GM18519 (cell line): ENCODE data around the gene PSMB7.

Source experiments
- ATAC-seq: cut with Tn5 transposase; IDR thresholded peaks from one replicate; pipeline ENCODE4 v1.9.1; 2021; ENCODE audit warnings: mild to moderate bottlenecking, moderate library complexity; ENCODE audit not compliant: unreplicated experiment, low FRiP score

PSMB7 gene

DNA sequence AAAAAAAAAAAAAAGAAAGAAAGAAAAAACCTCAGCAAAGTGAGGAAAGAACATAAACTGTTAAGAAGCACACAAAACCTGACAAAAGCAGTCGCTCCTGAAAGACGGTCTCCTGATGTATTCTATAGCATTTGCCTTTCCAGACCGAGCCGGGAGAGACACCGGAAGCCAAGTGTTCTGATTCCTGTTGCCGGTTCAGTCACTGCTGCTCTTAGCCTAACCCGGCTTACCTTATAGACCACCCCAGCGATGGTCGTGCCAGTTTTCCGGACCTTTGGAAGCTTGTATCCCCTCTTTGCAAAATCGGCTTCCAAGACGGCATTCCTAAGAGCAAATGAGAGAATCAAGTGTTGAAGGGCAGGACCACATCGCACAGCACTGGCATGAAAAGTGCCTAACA, 630 bp downstream of the PSMB7 start:
- ATAC-seq, result no peak

DNA sequence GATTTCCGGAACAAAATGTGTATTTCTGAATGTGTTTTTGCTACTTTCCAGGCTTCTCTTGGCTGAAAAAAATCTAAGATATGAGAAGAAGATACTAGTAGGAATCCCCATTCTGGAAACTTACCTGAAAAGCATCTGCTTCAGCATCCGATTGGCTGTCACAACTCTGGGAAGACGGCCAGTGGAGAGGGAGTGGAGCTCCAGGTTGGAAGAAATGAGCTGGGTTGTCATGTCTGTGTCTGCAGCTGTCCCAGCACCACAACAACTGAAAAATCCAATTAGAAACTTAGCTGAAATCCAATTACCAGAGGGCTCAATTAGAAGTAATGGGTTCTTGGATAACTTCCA, 3.0 kb downstream of the PSMB7 start:
- ATAC-seq, result no peak

DNA sequence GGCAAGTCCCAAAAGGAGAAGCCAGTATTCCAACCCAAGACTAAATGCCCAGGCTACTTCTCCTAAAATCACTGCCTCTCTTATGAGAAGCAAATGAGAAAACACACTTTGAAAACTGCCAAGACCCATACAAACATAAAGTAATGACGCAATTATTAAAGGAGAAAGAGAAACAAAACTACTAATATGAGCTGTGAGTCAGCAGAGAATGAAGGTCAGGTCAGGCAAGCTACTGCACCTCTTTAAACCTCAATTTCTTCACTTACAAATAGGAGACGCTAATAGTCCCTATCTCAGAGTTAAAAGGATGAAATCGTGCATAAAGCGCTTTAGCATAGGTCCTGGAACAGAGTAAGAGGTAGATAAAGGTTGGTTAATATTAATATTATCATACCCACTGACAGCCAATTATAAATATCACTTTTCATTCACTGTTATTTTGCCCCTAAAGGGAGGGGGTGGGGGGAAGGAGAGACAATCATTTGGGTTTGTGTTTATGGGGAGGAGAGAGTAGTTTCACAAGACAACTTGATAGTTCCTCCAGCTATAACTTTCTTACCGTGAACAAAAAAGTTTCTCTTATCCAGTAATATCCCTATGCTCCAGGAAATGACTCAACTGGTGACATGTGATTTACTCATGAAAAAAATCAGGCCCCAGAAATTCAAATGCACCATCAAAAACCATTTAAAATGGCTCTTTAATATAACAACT, 3.6 kb downstream of the PSMB7 start:
- no peak for ATAC-seq

DNA sequence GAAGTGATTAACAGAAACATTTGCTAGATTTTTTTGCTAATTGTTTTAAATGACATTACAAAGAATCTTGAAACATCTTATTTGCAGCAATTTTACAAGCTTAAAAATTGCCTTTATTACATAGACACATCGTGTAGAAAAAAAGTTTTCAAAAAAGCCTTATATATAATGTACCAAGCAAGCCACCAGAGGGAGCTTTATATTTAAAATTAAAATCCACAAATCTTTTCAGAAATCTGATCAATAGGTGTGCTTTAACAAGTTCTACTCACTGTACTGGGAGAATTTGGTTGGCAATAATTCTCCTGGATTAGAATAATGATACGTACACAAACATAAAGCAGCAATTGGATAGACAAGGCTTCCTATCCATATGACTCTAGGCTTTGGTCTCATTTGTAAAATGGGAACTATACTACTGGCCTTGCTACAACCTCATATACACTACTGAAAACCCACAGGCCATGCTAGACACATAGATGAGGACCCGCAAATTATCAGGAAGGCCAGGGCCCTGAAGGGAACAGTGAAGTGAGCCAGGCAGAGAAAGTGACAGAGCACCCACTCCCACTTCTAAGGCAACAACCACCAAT, 4.8 kb downstream of the PSMB7 start:
- no peak for ATAC-seq

DNA sequence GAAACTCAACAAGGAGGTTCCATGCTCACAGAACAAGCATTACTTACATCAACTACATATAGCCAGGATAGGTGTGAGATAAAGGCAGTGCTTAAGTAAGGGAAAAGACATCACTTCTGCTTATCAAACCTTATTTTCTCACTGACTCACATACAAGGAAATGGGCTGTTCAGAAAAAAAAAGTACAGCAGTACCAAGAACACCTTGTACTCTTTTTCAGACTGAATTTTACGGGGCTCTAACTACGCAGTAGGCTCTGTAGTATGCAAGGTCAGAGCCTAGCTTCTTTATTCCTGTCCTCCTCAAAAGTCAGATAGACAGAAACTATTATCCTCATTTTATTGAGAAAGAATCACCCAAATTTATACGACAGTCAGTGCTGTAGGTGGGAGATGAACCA, 5.8 kb downstream of the PSMB7 start:
- no peak for ATAC-seq

DNA sequence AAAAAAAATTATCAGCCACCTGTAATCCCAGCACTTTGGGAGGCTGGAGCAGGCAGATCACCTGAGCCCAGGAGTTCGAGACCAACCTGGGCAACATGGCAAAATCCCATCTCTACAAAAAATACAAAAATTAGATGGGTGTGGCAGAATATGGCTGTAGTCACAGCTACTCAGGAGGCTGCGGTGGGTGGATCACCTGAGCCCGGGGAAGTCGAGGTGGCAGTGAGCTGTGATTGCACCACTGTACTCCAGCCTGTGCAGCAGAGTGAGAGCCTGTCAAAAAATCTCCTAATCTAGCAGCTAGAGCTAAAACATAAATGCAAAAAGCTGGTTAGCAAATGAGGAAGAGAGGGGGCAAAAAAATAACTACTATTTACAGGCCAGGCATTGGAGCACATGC, 12.0 kb downstream of the PSMB7 start:
- no peak for ATAC-seq

DNA sequence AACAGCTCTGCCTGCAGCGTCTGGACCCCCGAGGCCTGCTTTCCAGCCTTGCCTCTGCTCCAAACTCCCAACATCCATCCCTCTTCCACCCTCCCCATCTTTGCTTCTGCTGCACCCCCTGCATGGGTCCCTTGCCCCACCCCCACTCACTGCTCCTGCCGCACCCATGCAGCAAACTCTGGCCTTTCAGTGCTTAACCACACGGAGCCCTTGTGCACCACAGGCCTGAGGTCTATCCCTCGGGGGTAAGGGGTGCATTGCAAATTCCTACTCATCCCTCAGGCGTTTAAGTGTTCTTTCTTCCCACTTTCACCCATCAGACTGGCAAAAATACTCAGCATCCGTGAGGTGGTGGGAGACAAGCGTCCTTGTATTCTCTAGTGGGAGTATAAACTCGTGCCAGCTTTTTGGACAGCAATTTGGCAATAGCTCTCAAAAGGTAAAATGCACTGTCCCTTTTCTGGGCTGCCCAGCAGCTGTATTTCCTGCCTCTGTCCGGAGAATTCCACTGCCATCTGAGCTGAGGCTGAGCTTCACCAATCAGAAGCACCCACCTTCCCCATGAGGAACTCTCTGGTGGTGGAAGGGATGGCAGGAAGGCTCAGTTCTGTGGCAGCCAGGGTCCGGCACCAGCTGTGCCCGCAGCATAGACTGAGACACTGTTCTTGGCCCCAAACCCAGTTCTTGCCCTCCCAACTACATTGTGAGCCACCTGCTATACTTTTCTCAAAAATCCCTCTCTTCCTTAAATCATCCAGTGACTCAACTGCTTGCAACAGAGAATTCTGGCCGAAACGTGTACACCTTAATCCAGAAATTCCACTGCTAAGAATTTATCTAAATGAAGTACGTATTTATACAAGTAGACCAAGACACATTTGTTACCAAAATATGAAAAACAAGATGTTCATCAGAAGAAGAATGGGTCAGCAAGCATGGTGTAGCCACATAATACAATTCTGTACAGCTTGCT, 15.0 kb downstream of the PSMB7 start:
- no peak for ATAC-seq

DNA sequence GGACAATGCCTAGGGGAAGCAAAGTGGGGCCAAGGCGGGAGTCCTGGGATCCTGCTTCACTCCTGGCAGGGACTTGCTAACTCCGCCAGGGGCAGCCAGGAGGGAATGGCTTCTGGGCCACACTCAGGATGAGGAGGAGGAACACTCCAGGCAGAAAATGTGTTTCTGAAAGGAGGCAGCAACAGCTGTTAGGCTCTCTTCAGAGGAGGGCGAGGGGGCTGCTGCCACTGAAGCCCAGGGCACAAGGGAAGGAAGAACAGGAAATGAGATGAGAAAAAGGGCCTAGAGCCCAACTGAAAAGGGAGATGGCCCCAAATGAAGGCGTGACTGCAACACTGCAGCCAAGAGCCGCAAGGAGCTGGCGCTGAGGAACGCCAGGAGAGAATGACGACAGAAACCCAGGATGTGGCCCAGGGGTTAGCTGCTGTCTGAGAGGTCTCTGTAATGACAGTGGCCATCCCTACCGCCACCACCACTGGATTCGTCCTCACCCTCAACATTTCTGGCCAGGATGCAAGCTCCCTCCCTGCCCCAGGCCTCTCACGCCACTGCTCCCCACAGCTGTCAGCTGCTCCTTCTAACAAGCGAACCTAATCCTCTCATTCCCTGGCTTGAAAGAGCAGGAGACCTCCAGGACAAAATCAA, 15.8 kb downstream of the PSMB7 start:
- ATAC-seq, result no peak

DNA sequence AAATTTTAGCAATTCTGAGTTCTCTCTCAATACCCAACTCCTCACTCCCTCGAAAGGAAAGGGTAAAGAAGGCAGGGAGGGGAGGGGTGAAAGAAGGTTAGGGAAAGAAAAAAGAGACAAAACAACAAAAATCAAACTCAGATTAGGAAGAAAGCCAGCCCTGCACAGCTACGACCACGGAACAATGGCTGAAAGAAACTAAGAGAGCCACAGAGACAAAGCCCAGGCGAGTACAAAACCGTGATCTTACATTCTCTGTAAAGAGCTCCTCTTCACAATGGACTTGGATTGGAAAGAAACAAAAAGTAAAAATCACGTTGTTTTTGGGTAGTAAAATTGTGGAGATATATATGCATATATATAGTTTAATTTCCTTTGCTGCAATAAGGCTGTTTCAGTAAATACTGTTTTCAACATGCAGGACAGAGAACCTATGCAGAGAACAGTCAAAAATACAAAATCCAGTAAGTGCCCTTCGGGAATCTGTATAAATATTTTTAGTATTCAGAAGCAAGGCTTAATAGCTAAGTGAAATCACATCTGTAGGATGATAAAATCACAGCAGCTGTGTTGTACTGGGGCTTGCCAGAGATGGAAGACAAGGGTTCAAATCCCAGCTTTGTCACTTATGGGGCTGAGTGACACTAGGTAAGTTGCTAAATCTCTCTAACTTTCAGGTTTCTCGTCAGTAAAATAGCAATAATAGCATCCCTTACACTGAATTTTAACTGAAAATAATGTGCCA, 16.9 kb downstream of the PSMB7 start:
- no peak for ATAC-seq

DNA sequence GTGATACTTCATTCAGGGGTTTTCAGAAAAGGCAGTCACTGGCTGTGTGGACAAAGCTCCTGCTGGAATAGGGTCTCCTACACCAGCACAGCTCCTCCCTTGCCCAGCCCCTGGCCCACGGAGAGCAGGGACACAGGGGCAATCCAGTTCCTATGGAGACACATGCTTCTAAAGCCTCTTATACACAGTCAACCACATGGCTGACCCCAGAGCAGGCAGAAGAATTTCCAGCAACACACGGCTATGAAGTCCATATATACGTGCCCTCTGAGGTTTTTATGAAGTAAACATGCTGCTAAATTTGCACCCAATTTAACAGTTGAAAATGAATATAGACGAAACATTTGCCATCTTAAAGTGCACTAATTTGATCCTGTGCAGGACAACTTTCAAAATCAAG, 19.4 kb downstream of the PSMB7 start:
- ATAC-seq, result no peak

DNA sequence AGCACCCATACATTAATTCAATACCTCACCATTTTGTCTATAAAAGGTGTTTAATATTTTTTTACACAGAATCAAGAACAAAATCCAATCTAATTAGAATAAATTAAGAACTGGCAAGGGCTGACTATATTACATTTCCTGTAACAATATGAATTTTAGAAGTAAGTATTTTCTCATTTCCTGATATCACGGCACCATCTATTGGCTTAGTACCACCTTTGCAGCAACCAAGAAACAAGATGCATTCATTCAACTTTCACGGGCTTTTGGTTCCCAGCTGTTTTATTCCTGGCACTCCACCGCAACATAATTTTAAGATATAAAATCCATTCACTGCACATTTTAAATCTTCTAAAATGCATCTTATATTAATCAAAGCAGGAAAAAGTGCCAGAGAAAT, 20.6 kb downstream of the PSMB7 start:
- no peak for ATAC-seq

DNA sequence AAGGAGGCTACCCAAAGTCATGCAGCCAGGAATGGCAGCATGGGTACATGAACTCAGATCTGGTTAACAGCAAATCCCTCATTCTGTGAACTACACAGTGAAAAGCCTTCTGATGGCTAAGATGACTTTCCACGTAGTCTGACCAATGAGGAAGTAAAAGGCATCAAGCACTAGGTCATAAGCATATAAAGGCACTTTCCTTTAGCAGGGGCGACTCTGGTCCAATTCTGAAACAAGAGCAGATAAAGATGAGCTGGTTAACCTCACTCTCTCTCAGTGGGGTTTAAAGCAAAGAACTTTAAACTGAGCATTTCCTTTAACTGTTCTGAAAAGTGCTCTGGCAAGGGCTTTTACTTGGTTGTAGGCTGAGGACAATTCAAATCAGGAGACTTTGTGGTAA, 21.1 kb downstream of the PSMB7 start:
- ATAC-seq, result no peak

DNA sequence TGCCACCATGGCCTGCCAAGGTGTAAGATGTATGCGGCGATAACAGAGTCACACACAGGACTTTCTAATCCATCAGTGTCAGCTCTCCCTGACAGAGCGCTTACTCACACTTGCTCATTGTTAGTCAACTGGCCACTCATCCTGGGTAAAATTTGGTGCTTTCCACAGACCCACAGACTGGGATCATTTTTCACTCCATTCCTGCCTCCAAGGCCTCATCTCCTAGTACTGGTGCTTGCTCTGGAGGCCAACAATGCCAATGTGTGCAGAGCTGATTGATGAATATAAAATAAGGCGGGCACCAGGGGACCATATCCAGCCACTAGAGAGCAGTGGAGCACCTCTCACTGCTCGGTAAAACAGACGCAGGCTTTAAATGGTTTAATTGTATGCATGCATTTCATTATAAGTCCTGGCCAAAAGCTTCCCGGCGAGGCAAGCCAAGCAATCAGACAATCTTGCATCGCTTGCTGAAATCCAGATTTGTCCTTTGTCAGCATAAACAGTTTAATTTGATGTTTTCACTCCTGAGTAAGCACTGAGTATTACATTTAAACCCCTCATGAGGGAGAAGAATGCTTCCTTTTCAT, 22.3 kb downstream of the PSMB7 start:
- ATAC-seq, result no peak

DNA sequence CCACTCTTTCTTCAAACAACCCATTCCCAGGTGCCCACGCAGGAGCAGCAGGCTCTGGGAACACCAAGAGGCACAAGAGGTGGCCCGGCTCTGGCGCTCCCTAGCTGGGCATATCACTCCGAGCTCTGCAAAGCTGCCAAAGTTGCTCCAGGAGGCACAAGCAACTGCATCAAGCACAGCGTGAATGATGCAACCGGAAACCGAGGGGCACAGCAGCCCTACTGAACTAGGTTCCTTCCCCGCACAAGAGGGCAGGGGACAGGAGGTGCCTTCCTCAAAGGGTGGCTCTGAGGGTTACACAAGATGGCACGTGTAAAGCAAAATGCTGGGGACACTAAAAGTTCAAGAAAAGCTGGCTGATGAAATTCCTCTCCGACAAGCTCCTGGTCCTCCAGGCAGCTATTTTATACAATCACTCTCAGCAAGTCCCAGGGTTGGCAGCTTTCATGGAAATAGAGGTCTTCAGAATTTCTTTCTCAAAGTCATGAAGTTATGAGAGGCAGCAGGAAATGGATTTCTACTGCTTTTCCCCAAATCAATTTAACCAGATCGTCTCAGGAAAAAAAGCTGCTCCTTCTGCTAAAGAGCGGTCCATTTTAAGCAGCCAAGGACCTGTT, 22.9 kb downstream of the PSMB7 start:
- ATAC-seq, result no peak

DNA sequence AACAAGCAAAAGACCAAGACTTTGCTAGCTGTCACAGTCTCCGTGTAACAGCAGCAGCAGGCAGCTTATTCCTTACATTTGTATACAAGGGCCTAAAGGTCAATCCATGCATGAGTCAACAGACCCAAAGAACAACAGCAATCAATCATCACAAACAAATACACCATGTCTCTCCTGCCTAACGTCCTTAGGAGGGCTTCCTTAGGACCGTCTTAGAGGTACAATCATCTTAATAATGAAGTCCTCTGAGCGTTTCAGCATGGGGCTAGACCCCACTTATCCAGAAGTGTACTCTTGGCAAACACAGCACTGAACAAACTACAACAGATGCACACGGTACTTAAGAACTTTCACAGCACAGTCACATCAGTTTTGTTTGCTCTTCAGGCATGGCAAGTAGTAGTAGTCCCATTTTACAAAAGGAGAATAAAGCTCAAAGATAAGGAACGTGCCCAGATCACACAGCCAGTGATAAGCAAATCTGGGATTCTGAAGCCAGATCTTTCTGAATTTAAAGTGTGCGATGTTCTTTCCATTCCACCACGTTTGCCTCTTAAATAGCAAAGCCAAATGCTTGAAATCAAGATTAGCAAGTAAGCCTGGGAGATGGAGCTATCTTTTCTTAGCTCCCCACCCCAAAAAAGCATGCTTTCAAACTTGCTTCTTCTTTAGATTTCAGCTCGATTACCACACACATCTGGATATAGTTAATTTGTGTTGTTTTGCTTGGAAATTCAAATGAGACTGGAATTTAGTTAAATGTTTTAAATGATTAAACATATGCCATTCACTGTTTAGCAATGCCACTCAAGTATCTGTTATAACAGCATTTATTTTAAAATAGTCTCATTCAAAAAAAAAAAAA, 24.2 kb downstream of the PSMB7 start:
- ATAC-seq, result no peak

DNA sequence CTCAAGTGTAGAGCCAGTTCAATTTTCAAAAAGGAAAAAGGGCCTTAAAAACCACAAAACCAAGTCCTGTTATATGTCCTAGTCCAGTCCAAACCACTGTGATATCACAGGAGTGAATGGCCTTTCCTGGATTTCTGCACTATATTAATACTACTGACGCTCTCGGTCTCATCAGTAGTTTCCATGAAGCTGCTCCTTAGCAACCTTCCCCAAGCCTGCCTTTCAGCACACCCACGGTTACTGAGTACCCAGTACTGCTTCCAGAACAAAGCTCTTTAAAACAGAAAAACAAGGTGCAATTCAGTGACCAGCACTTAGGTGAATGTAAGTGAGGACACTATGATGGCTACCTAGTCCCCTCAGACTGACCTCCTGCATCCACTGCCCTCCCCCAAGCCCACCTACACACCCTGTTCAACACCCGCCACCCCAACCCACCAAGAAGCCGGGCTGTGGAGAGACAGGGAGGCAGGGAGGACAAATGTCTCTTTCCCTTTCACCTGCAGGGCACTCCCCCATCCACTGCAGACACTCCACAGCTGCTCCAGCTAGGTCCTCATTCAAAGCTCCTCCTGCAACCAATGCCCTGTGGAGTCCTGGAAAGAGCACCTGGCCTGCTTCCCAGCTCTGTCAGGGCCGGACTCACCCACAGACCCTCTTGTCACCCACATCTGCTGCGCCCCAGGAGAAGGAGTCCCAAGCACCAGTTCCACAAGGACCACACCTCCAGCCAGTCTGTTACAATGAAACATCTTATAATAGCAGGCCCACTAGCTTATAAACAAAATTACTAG, 25.9 kb downstream of the PSMB7 start:
- ATAC-seq, result no peak

DNA sequence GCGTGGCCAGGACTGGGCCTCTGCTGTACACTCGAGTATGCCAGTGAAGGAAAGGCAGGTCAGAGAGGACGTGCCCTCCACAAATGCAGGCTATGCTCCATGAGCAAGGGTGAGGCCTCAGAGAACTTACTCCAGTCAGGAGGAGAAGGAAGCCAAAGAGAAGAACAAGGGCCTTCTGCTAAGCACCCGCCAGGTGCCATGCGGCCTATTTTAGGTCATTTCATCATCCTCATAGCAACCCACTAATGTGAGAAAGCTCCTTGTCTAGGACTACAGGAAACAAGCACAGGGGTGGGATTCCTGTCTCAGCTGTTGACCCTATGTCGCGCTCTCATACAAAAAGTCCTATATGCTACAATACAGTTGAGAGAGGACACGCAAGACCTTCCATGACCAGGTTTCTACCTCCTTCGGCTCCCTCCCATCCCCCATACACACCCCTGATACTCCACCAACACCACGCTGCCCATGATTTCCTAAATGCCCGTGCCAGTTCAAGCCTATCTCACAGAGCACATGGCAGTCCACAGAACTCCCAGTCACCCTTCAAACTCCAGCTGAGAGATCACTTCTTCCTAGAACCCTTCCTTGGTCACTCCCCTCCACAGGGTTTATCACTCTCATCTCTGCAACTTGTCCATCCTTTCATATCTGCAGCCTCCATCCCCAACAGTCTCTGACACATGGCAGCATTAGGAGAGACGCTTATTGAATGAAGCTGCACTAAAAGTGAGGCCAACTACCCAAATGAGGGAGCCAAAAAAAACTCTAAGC, 26.8 kb downstream of the PSMB7 start:
- ATAC-seq, result no peak
